Loucy (cell line): ENCODE measurements around the gene C8G.

Experiments used
- H2AFZ ChIP-seq: fragments of 200-600 bp; sonication (generic); 2 replicates; pipeline ENCODE4 v1.6.0; 2016; ENCODE audit warnings: antibody characterized with exemption, mild to moderate bottlenecking, low read length, moderate library complexity
- H3F3A ChIP-seq: fragments of 200-600 bp; 2 replicates; pipeline ENCODE4 v1.6.0; 2016; ENCODE audit warnings: antibody characterized with exemption, low read depth, mild to moderate bottlenecking
- H3K27me3 ChIP-seq: fragments of 200-600 bp; sonication (generic); 2 replicates; pipeline ENCODE4 v1.6.1; 2014; ENCODE audit warnings: low read length, mild to moderate bottlenecking; ENCODE audit not compliant: insufficient read depth, poor library complexity, severe bottlenecking
- H3K36me3 ChIP-seq: fragments of 200-600 bp; sonication (generic); 2 replicates; pipeline ENCODE4 v1.6.1; 2016; ENCODE audit warnings: low read length; ENCODE audit not compliant: insufficient read depth
- H3K4me1 ChIP-seq: fragments of 200-600 bp; sonication (generic); 2 replicates; pipeline ENCODE4 v1.5.1; 2014; ENCODE audit warnings: low read length, mild to moderate bottlenecking; ENCODE audit not compliant: insufficient read depth, poor library complexity, severe bottlenecking
- H3K4me2 ChIP-seq: fragments of 200-600 bp; sonication (generic); 2 replicates; pipeline ENCODE4 v1.6.0; 2014; ENCODE audit warnings: antibody characterized with exemption, low read length, low read depth, mild to moderate bottlenecking; ENCODE audit not compliant: poor library complexity, severe bottlenecking
- H3K4me3 ChIP-seq: fragments of 200-600 bp; sonication (generic); 2 replicates; pipeline ENCODE4 v1.5.1; 2014; ENCODE audit warnings: low read length, mild to moderate bottlenecking, mixed read lengths; ENCODE audit not compliant: poor library complexity, severe bottlenecking
- H3K79me2 ChIP-seq: fragments of 200-600 bp; sonication (generic); 2 replicates; pipeline ENCODE4 v1.6.1; 2014; ENCODE audit warnings: low read length; ENCODE audit not compliant: insufficient read depth
- H3K9ac ChIP-seq: fragments of 200-600 bp; sonication (generic); 2 replicates; pipeline ENCODE4 v1.6.0; 2014; ENCODE audit warnings: mild to moderate bottlenecking, low read depth, low read length, moderate library complexity; ENCODE audit not compliant: poor library complexity, severe bottlenecking
- H3K9me2 ChIP-seq: fragments of 200-600 bp; sonication (generic); replicated peaks from 2 replicates; pipeline ENCODE4 v1.6.1; 2016; ENCODE audit warnings: low read depth, low read length, mixed read lengths
- H3K9me3 ChIP-seq: fragments of 200-600 bp; sonication (generic); 2 replicates; pipeline ENCODE4 v1.6.1; 2014; ENCODE audit warnings: mild to moderate bottlenecking, antibody characterized with exemption, low read length, low read depth; ENCODE audit not compliant: insufficient read depth
- H4K20me1 ChIP-seq: fragments of 200-600 bp; sonication (generic); 2 replicates; pipeline ENCODE4 v1.6.0; 2014; ENCODE audit warnings: antibody characterized with exemption, low read length, mild to moderate bottlenecking; ENCODE audit not compliant: insufficient read depth, poor library complexity, severe bottlenecking
- CTCF ChIP-seq: fragments of 200-600 bp; sonication (generic); conservative IDR thresholded peaks from 2 replicates; pipeline ENCODE4 v1.5.1; 2014; ENCODE audit warnings: mild to moderate bottlenecking, antibody characterized with exemption, low read length
- EZH2phosphoT487 ChIP-seq: fragments of 200-600 bp; IDR thresholded peaks from 2 replicates; pipeline ENCODE4 v1.6.1; 2018; ENCODE audit warnings: antibody characterized with exemption, mild to moderate bottlenecking, moderate library complexity, borderline replicate concordance

C8G gene

GRCh38 chr9:136926154-136926704 lies 18.8 kb upstream of the C8G start:
- Histone ChIP-seq H3K79me2 (no peaks in the 10 kb centered on the region), H3F3A (no peaks in the 10 kb centered on the region), H3K4me2 (no peak overlapping the region), H3K4me3 (no peak overlapping the region), H3K4me1 (no peaks in the 10 kb centered on the region), H2AFZ (no peak overlapping the region), H3K9me2 (no peaks in the 10 kb centered on the region), H3K9ac (no peak overlapping the region), H3K9me3 (no peaks in the 10 kb centered on the region), H3K36me3 (peaks cover 55% of the 10 kb centered on the region; the same call in 1 of the 2 replicates), H3K27me3 (no peaks in the 10 kb centered on the region), H4K20me1 (no peaks in the 10 kb centered on the region)
- TF ChIP-seq EZH2phosphoT487 (no peak), CTCF (no peak)

- Histone ChIP-seq H3K9me3 (no peaks in the 10 kb centered on the region), H3K4me3 (no peak overlapping the region), H3K79me2 (no peaks in the 10 kb centered on the region), H2AFZ (no peak overlapping the region), H3K9ac (no peak overlapping the region), H3K36me3 (peaks cover 50% of the 10 kb centered on the region; the same call in 1 of the 2 replicates), H3K9me2 (no peaks in the 10 kb centered on the region), H3K27me3 (no peaks in the 10 kb centered on the region), H3F3A (no peaks in the 10 kb centered on the region), H3K4me2 (no peak overlapping the region), H4K20me1 (no peaks in the 10 kb centered on the region), H3K4me1 (no peaks in the 10 kb centered on the region)
- TF ChIP-seq CTCF (no peak), EZH2phosphoT487 (no peak)
These were observed 18.3 kb upstream of the C8G start for GRCh38 chr9:136926749-136927148.

- H3K9me3 ChIP-seq: no peaks in the 10 kb centered on the region
- H3K79me2 ChIP-seq: no peaks in the 10 kb centered on the region
- H3K4me2 ChIP-seq: no peak overlapping the region
- H4K20me1 ChIP-seq: no peaks in the 10 kb centered on the region
- no peaks in the 10 kb centered on the region for H3F3A ChIP-seq
- no peak overlapping the region for H2AFZ ChIP-seq
- no peaks in the 10 kb centered on the region for H3K27me3 ChIP-seq
- H3K4me1 ChIP-seq: no peaks in the 10 kb centered on the region
- no peak overlapping the region for H3K9ac ChIP-seq
- no peak overlapping the region for H3K4me3 ChIP-seq
- TF ChIP-seq CTCF: no peak
- no peak for TF ChIP-seq EZH2phosphoT487
- H3K36me3 ChIP-seq: peaks cover 42% of the 10 kb centered on the region; the same call in 1 of the 2 replicates
- no peaks in the 10 kb centered on the region for H3K9me2 ChIP-seq
These were observed 17.4 kb upstream of the C8G start for GRCh38 chr9:136927343-136928271.
